NCI-H2227 (cell line): ENCODE results near the gene CLEC18C.
"Not testable (repeated sequence)": the region's sequence is repeated elsewhere in the genome, so short reads cannot be mapped to it uniquely, and the experiment has no call there.

Experiments
- DNase-seq: peaks from one replicate; lab custom pipeline; 2025; ENCODE audit not compliant: unreplicated experiment; lab: John Stamatoyannopoulos, UW

Gene CLEC18C

GRCh38 chr16:70159355-70160348 lies 13.9 kb upstream of the CLEC18C start:
- no peak for DNase-seq

DNA sequence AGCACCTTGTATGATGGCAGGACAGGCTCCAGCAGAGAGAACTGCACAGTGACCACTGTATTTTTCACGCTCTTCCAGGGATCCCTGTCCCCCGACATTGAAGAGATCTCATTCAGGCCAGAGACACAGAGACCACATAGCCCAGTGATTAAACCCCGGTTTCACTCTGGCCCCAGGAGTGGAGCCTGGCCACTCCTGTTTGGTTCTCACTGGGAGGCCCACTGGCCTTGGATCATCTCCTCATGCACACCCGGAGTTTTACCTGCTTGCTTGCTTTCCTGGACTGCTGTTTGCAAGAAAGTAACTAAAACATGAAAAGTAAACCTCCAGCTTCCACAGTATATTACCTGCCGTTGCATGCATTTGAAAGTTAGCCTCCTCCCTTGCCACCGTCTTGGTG lies 13.2 kb upstream of the CLEC18C start:
- DNase-seq: no peak

DNA sequence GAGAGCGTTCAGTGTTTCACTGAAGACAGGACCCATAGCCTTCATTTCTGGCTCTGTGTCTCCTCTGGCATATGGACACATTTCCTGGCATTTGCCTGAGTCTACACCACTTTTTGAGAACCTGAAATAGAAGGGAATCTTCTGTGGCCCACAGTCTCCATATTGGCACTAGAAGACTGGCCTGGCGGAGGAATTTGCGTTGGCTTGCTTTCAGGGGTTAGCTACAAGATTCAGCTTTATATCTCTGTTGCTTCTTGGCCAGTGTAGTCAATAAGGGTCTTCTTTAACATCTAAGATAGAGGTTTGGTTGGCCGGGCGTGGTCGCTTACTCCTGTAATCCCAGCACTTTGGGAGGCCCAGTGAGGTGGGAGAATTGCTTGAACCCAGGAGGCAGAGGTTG lies 12.8 kb upstream of the CLEC18C start:
- DNase-seq: no peak

DNA sequence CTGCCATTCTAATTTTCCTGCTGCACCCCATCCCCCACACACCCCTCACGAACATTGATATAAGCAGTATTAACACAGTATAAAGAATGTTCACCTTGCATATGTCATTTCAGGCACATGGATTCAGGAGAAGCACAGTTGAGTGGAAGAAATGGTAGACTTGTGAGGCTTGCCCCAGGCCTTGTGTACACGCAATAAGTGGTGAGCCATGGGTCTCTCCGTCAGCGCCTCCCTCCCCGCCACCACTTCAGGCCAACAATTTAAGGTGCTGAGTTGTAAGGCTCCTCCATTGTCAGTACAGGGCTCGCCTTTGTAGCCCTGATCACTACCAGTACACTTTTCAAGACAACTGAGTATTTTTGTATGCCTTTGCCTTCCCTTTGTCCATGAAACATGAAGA lies 12.2 kb upstream of the CLEC18C start:
- no peak for DNase-seq

DNA sequence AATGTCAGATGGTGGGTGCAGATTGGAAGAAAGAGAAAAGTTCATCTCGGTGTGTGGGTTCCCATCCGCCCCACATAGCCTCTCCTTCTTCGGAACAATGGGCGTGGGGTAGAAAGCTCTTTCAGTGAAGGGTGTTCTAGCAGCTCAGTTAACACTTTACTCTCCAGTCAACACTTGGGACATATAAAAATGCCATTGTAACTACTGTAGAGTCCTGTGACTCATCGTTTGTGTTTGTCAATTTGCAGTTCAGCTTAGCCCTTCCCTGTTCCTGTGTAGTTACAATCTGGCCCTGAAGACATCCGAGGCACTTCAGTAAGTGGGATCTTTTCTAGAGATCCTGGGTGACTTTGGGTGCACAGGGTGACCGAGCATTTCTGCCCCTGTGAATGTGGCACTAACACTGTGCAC lies 11.5 kb upstream of the CLEC18C start:
- DNase-seq: no peak

GRCh38 chr16:70163596-70163995 lies 10.0 kb upstream of the CLEC18C start:
- DNase-seq: no peak

DNA sequence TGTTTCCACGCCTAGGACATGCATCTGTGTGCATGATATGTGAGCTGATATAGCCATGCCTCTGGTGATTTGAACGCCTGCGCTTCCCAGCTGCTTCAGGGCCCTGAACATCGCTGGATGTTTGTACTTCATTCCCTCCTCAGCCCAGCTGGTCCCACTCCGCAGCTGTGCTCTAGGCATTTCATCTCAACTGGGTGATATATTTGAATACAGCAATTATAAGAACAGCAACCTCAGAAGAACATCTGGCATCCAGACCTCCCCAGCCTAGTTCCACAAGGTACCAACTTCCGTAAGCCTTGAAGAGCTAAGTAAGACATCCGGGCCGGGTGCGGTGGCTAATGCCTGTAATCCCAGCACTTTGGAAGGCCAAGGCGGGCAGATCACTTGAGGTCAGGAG lies 6.9 kb upstream of the CLEC18C start:
- not testable (repeated sequence) for DNase-seq

GRCh38 chr16:70173916-70174315 lies 329 bp downstream of the CLEC18C start:
- DNase-seq: not testable (repeated sequence)

DNA sequence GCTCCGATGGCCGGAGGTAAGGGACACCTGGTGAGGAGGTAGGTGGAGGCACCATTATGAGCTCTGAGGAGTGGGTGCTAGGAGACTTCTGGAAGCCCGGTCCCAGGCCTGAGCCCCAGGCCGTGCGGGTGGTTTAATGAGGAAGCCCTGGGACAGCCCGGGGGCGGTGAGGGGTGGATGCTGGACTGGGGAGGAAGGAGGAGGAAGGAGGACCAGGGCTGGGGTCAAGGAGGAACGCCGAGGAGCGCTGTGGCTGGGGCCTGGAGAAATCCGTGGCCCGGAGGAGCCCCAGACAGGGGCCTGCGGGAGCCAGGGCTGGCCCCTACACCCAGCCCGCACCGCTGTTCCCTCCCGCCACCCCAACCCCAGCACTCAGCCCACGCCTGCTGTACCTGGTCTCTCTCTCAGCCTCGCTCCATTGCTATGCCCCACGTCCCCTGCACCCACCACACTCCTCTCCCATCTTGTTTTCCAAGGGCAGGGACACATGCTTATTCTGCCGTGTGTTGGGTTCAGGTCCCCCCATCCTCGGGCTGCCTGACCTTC lies 873 bp downstream of the CLEC18C start:
- not testable (repeated sequence) for DNase-seq

DNA sequence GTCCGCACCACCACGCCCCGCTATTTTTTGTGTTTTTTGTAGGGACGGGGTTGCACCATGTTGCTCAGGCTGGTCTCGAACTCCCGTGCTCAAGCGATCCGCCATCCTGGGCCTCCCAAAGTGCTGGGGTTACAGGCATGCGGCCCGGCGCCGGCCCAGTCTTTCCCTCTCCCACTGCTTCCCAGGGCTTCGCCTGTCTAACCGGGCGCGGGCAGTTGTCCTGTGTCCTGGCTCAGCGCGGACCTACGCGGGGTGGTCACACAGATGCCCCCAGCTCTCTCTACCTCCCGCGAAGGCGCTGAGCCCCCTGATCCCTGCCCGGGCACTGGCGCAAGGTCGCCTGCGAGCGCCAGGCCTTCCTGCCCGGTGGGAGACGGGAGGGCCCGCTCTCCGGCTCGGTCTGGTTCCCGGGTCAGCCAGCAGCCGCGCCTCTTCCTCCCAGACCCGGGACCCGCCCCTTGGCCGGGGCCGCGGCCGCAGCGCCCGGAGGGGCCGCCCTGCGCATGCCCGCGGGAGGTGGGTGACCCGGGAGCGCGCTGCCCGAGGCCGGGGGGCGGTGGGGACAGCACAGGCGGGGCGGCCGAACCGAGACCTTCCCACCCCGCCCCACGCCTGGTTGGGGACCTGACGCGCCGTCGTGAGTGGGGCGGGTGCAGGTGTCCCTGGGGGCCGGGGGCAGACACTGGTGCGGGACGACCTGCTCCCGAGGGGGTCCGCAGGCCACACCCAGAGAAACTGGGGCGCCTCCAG lies 14.4 kb downstream of the CLEC18C start:
- DNase-seq: not testable (repeated sequence)

- not testable (repeated sequence) for DNase-seq
These were observed 15.0 kb downstream of the CLEC18C start for GRCh38 chr16:70188608-70188915.

DNA sequence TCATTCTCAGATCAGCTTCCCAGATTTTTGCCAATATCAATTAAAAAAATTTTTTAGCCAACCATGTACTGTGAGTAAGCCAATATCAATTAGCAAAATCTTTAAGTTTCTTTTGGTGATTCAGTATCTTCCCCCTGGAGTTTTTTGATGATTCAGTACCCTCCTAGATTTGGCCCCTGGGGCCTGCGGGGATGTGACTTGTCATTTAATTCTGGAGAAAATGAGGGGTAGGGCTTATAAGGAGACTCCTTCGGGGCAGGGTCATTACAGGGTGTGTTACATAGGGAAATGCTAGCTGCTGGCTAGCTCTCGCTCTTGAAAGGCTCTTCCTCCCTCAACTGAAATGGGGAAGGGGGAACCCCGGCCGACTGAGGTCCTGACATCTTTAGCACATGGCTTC lies 17.0 kb downstream of the CLEC18C start:
- not testable (repeated sequence) for DNase-seq

DNA sequence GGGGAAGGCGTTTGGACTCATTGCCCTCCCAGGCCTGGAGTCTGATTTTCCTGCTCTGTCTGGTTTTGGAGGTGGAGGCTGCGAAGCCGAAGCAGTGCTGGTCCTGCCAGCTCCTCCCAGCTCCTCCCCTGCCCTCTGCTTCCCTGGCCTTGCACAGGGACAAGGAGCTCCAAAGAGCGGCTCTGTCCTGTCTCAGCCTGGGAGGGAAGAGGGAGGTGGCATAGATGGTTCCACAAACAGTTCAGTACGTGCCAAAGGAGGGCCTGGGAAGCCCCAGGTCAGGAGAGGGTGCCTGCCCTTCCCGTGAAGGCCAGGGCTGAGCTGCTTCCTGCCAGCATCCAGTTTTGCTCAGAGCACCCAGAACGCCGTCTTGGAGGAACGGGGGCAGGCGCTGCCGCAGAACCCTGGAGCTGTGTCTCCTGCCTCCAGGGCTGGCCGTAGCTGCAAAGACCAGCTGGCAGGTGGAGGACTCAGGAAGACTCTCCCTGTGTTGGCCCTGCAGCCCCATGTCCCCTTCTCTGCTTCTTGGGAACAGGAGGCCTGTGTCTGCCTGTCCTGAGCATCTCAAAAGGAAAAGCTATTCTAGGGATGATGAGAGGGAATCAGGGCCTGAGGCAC lies 23.2 kb downstream of the CLEC18C start:
- DNase-seq: not testable (repeated sequence)

- DNase-seq: not testable (repeated sequence)
These were observed 24.0 kb downstream of the CLEC18C start for GRCh38 chr16:70197611-70198010.

DNA sequence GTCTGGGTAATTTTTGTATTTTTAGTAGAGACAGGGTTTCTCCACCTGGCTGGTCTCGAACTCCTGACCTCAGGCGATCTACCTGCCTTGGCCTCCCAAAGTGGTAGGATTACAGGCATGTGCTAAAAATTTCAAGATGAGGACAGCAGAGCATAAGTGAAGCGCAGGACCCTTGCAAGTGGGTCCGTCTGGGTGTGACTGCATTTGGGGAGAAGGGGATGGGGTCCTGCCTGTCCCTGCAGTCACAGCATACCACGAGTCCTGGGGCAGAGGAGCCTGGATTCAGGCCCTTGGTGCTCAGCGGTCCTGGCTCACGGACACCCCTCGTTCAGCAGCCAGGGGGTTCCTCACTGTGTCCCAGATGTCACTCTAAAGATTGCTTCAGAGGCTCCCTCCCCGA lies 24.6 kb downstream of the CLEC18C start:
- not testable (repeated sequence) for DNase-seq

- DNase-seq: not testable (repeated sequence)
These were observed 25.1 kb downstream of the CLEC18C start for GRCh38 chr16:70198666-70199065.

DNA sequence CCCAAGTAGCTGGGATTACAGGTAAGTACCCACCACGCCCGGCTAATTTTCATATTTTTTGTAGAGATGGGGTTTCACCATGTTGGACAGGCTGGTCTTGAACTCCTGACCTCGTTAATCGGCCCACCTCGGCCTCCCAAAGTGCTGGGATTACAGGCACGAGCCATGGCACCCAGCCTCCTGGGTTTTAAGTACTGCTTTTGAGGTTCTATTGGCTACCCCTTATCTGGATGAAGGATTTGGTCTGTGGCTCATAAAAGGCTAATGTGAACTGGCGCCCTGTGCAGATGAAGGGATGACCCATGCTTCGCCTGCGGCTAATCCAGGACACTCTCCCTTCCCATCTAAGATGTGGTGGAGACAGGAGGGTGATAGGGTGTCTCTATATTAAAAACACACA lies 25.6 kb downstream of the CLEC18C start:
- DNase-seq: not testable (repeated sequence)

GRCh38 chr16:70200063-70200462 lies 26.5 kb downstream of the CLEC18C start:
- DNase-seq: not testable (repeated sequence)

- not testable (repeated sequence) for DNase-seq
These were observed 29.9 kb downstream of the CLEC18C start for GRCh38 chr16:70203508-70203907.

DNA sequence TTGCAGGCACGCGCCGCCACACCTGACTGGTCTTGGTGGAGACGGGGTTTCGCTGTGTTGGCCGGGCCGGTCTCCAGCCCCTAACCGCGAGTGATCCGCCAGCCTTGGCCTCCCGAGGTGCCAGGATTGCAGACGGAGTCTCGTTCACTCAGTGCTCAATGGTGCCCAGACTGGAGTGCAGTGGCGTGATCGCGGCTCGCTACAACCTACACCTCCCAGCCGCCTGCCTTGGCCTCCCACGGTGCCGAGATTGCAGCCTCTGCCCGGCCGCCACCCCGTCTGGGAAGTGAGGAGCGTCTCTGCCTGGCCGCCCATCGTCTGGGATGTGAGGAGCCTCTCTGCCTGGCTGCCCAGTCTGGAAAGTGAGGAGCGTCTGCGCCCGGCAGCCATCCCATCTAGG lies 30.4 kb downstream of the CLEC18C start:
- not testable (repeated sequence) for DNase-seq
